Activated T-cell treated with anti-CD3 and anti-CD28 coated beads, Interleukin-2, amount 50 U/mL, for 48 hours (primary cell): ENCODE results near the gene CHMP5.
"Not testable (repeated sequence)": the region's sequence is repeated elsewhere in the genome, so short reads cannot be mapped to it uniquely, and the experiment has no call there.

Experiments used
- DNase-seq, 2 experiments: peaks; one replicate each; pipeline ENCODE4 v3.0.0-alpha.2; 2020

Gene CHMP5

DNA sequence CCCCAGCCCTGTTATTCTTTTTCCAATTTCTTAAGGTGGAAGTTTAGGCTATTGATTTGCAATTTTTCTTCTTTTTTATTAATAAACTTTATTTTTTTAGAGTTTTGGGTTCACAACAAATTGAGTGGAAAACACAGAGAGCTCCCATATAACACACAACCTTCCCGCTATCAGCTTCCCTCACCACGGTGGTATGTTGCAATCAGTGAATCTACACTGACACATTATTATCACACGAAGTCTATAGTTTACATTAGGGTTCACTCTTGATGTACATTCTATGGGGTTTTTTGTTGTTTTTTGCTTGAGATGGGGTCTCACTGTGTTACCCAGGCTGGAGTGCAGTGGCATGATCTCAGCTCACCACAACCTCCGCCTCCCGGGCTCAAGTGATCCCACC, 20.7 kb downstream of the CHMP5 start:
- DNase-seq, result no peak

DNA sequence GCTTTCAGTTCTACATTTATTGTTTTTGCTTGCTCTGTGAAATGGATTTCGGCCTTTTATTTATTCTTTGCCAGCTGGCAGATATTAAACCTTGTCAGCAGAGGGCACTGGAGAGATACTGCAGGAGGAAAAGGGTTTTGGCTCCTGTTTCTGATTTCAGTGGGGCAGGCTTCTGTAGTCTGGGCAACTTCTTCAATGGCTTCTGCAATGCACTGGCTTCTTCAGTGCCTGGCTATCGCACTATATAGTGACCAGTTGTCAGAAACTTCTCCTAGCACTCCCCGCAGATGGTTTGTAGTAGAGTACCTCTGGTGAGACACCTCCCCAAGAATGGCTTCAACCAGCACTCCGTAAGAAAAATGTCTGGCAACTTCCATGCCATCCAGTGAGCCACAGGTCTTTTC, 22.2 kb downstream of the CHMP5 start:
- peak in 1 of 2 experiments; percentile 54 for DNase-seq

GRCh38 chr9:33288235-33288634, 23.4 kb downstream of the CHMP5 start:
- DNase-seq, result no peak

GRCh38 chr9:33288828-33289483, 24.1 kb downstream of the CHMP5 start:
- peak in 1 of 2 experiments; percentile 38 for DNase-seq

DNA sequence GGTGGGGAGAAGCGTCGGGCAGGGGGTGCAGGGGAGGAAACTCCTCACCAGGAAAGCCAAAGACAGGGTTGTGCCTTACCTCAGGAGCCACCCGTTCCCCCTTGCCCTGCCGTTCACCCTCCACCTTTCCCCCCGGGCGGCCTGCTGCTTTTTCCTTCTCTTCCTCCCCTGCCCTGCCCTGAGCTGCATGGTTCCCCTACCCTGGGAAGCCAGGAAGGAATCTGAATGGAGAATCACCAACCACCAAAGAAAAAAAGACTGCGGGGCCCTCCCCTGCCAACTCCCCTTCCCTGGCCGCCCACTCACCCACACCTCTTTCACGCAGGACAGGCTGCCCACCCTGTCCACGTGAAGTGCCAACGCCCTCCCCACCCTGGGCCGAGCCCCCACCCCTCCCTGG, 24.6 kb downstream of the CHMP5 start:
- peak; percentile 65 to 67 for DNase-seq

DNA sequence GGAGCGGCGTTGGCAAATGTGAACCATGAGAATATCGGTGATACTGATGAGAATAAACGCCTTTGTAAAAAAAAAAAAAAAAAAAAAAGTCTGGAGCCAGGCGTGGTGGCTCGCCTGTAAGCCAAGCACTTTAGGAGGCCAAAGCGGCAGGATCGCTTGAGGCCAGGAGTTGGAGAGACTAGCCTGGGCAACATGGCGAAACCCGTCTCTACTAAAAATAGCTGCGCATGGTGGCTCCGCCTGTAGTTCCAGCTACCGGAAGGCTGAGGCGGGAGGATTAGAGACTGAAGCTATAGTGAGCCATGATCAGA, 25.0 kb downstream of the CHMP5 start:
- DNase-seq, result no peak

- peak; percentile 98 to 99 for DNase-seq
Measured at GRCh38 chr9:33290247-33291030, 25.6 kb downstream of the CHMP5 start, which contains the start of gene NFX1. NFX1 (plus strand) TSS chr9:33290516; CDS start chr9:33290573, 57 bp downstream.

- DNase-seq, result no peak
Measured at GRCh38 chr9:33291031-33291397, 26.2 kb downstream of the CHMP5 start.

DNA sequence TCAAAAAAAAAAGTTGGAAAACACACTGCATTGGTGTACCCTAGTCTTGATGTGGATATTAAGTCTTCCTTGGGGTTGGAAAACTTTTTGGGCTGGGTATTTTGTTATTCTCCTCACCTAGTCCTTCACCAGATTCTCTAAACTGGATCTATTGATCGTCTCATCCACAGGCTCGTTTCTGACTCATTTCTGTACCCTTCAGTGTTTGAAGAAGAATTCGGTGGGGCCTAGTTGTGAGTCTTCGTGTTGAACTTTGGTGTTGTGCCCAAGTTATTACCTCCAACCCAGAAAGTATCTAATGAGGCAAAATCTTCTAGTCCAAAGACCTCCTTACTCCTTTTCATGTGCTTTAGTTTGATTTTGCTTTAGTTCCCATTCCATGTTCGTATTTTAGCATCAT, 27.1 kb downstream of the CHMP5 start:
- no peak for DNase-seq

DNA sequence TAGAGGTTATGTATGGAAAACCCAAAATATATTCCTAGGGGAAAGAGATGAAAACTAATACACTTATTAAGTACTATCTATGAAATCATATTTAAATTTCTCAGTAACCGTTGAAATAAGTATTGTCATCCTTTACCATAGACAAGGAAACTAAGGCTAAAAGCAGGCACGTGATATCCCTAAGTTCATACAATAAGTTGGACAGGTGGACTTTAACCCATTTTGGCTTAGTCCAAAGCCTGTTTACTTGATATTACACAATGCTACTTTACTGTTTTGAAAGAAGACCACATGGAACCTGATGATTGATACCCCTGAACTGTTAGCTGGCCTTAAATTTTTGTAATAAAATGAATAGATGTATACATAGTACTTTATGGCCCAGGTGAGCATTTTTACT, 28.9 kb downstream of the CHMP5 start:
- no peak for DNase-seq

DNA sequence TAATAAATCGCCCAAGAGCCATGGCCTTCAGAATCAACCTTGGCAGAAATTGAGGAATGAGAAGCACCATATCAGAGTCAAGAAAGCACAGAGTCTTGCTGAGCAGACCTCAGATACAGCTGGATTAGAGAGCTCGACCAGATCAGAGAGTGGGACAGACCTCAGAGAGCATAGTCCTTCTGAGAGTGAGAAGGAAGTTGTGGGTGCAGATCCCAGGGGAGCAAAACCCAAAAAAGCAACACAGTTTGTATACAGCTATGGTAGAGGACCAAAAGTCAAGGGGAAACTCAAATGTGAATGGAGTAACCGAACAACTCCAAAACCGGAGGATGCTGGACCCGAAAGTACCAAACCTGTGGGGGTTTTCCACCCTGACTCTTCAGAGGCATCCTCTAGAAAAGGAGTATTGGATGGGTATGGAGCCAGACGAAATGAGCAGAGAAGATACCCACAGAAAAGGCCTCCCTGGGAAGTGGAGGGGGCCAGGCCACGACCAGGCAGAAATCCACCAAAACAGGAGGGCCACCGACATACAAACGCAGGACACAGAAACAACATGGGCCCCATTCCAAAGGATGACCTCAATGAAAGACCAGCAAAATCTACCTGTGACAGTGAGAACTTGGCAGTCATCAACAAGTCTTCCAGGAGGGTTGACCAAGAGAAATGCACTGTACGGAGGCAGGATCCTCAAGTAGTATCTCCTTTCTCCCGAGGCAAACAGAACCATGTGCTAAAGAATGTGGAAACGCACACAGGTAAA, 30.0 kb downstream of the CHMP5 start:
- DNase-seq, result no peak

- no peak for DNase-seq
Measured at GRCh38 chr9:33295571-33295970, 30.7 kb downstream of the CHMP5 start.

DNA sequence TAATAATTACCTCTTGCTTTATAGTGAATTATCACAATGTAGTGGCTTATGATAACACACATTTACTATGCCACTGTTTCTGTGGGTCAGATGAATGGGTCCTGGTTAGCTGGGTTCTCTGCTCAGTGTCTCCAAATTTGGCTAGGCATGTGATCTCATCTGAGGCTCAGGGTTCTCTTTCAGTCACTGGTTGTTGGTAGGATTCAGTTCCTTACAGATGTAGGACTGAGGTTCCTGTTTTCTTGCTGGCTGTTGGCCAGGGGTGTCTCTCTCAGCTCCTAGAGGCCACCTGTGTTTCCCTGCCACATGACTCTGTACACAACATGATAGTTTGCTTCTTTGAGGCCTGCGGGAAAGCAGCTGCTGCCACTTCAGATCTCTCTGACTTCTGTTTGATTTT, 32.6 kb downstream of the CHMP5 start:
- no peak for DNase-seq

- no peak for DNase-seq
Measured at GRCh38 chr9:33300546-33300945, 35.7 kb downstream of the CHMP5 start.

- no peak for DNase-seq
Measured at GRCh38 chr9:33304362-33304761, 39.5 kb downstream of the CHMP5 start.

GRCh38 chr9:33306037-33306436, 41.2 kb downstream of the CHMP5 start:
- peak in 1 of 2 experiments; percentile 42 for DNase-seq

GRCh38 chr9:33307067-33307466, 42.2 kb downstream of the CHMP5 start:
- DNase-seq, result no peak

DNA sequence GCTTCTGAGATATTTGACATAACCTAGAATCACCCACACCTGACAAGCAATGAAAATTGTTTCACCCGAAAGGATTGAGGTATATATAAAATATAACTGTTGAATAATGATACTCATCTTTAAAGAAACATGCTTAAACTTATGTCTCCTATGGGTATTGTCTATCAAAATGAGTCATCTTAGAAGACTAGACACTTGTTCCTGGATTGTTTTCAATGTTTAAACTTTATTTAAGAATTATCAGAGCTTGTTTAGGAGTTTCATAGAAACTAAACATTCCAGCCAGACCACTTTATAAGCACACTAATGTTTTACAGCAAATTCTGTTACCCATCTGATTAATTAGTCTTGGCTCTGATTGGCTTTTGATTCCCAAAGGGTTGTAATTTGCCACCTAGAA, 45.1 kb downstream of the CHMP5 start:
- no peak for DNase-seq

DNA sequence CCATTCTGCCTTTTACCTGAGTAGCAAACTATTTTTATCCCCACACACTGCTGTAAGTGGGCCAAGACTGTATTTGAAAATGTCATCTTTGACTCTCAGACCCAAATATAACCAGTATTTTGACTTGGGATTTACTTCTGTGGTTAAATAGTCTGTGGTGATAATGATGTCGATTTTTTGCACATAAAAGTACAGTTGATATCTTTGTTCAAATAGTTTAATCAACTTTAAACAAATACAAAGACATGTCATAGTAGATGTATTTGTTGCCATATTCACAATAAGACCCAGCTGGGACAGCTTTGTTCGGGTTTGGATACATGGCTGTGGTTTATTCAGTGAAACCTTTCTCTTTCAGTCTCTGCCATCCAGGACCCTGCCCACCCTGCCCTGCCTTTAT, 45.9 kb downstream of the CHMP5 start:
- DNase-seq, result no peak

DNA sequence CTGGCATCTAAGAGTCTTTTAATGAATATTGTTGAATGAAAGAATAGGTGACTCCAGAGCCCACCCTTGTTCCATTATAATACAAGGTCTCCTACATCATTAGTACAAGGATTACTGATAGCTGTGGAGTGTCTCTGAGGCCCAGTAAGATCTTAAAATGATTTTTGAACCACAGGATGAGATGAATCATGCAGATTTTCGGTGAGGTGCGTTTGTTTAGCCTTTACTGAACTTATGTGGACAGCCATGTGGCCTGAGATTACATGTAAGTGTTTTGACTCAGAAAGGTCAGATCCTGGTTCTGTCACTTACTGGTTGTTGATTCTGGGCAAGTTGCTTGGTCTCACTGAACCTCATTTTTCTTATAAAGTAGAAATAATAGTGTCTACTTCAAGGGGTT, 47.1 kb downstream of the CHMP5 start:
- DNase-seq, result no peak

DNA sequence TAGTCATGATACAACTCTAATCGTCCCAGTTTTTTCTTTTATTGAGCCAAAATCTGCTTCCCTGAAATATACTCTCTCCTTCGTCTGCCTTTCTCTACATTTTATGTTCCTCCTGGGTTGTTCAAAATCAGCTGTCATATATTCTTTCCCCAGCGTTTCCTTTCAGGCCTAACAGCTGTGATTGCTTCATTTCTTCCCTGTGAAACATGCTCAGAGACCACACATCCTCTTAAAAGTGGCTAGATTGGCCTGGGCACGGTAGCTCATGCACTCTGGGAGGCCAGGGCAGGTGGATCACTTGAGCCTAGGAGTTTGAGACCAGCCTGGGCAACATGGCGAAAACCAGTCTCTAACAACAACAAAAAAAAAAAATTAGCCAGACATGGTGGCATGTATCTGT, 50.5 kb downstream of the CHMP5 start:
- no peak for DNase-seq

DNA sequence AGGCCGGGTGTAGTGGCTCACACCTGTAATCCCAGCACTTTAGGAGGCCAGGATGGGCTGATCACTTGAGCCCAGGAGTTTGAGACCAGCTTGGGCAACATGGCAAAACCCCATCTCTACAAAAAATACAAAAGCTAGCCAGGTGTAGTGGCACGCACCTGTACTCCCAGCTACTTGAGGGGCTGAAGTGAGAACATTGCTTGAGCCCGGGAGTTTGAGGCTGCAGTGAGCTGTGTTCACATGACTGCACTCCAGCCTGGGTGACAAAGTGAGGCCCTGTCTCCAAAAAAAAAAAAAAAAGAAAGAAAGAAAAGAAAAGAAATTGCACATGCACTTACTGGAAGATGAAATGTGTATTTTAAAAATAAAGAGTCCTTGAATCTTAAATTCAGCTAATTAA, 52.3 kb downstream of the CHMP5 start:
- DNase-seq, result not testable (repeated sequence)

GRCh38 chr9:33318225-33318624, 53.4 kb downstream of the CHMP5 start:
- DNase-seq, result no peak

DNA sequence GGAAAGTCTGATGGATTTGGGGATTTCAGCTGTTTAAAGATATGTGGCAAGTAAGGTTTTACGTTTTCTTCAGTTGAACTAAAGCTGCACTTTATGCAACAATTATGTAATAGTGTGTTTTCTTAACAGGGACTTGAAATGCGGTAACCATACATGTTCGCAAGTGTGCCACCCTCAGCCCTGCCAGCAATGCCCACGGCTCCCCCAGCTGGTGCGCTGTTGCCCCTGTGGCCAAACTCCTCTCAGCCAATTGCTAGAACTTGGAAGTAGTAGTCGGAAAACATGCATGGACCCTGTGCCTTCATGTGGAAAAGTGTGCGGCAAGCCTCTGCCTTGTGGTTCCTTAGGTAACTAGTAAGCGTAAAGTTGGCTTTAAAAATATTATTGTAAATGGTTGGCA, 53.9 kb downstream of the CHMP5 start:
- no peak for DNase-seq
